K562 treated with DMSO at 1 percent for 48 hours (cell line): ENCODE results near the gene INSYN1. TPM values are rescaled to one million over a fixed set of nuclear protein-coding genes. Genes with fewer than 3 reads are reported as not detected.

Experiments
- total RNA-seq: library from RNA; unstranded; fragments of 300-600 nt; gene quantifications from 2 replicates; pipeline ENCODE4 v1.2.3, GENCODE V29; 2022; ENCODE audit warnings: low replicate concordance; ENCODE audit errors: extremely low read depth

Gene INSYN1, protein sequence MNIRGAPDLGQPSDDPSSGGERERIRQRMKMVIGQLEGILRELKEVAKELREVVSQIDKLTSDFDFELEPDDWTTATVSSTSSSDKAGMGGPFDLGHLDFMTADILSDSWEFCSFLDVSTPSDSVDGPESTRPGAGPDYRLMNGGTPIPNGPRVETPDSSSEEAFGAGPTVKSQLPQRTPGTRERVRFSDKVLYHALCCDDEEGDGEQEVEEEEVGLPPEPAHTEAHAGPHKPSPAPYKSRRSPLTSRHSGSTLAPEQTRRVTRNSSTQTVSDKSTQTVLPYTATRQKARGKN
- total RNA-seq, result not detected in 2 replicates

GRCh38 chr15:73753250-73754130 is at the start of gene INSYN1:
Gene INSYN1, minus strand, starts transcription at chr15:73753351. Its CDS starts 2,221 bp downstream, at chr15:73751130.

Other genes starting within 250 kb of the INSYN1 start
- not detected in 2 replicates for gene NPTN, start 120.0 kb downstream of the INSYN1 start, total RNA-seq
- not detected in 2 replicates for gene CD276, start 69.0 kb downstream of the INSYN1 start, total RNA-seq
- gene TBC1D21, start 120.2 kb upstream of the INSYN1 start, total RNA-seq, result not detected in 2 replicates
- not detected in 2 replicates for gene LOXL1, start 173.1 kb upstream of the INSYN1 start, total RNA-seq
- gene STOML1, start 238.9 kb upstream of the INSYN1 start, total RNA-seq, result not detected in 2 replicates
- not detected in 2 replicates for gene PML, start 241.4 kb upstream of the INSYN1 start, total RNA-seq